Activated T-cell treated with anti-CD3 and anti-CD28 coated beads, Interleukin-2, amount 50 U/mL, for 72 hours (primary cell): ENCODE measurements around the gene SMARCD1. TPM values are rescaled to one million over a fixed set of nuclear protein-coding genes. Genes with fewer than 3 reads are reported as not detected.
A peak's percentile ranks its signal among the peaks of the same experiment; 100 is the strongest.

Experiments used
- ATAC-seq, 2 donors: fragments of 150-1000 bp; cut with Tn5 transposase; replicated peaks in 1 of 2; 2 replicates each; pipeline ENCODE4 v1.10.0; 2021; ENCODE audit warnings: moderate library complexity in 2 of 2, mild to moderate bottlenecking in 1 of 2
- DNase-seq, 2 donors: peaks; one replicate each; pipeline ENCODE4 v3.0.0; 2021 to 2022; ENCODE audit warnings: mixed read lengths in 1 of 2
- H3K27ac Mint-ChIP-seq: one replicate; pipeline ENCODE4 v1.8.0; 2022; ENCODE audit warnings: mild to moderate bottlenecking, moderate library complexity, mixed read lengths
- H3K27me3 Mint-ChIP-seq: one replicate; pipeline ENCODE4 v1.8.0; 2022; ENCODE audit warnings: low read depth, mixed read lengths
- H3K36me3 Mint-ChIP-seq, 2 donors: one replicate each; pipeline ENCODE4 v1.8.0; 2022; ENCODE audit warnings: mixed read lengths in 2 of 2, mild to moderate bottlenecking in 1 of 2; ENCODE audit not compliant: insufficient read depth in 2 of 2
- H3K4me1 Mint-ChIP-seq: one replicate; pipeline ENCODE4 v1.8.0; 2022; ENCODE audit warnings: low read depth, mixed read lengths
- H3K4me3 Mint-ChIP-seq, 2 donors: one replicate each; pipeline ENCODE4 v1.8.0; 2022; ENCODE audit warnings: mild to moderate bottlenecking in 2 of 2, mixed read lengths in 2 of 2, moderate library complexity in 2 of 2
- H3K9me3 Mint-ChIP-seq, 2 donors: one replicate each; pipeline ENCODE4 v1.8.0; 2022; ENCODE audit warnings: mixed read lengths in 2 of 2
- total RNA-seq, 2 donors: library from RNA; stranded (reverse); gene quantifications; one replicate each; pipeline ENCODE4 v1.2.3, GENCODE V29; 2022

SMARCD1 gene
- total RNA-seq, 2 donors from 2014 or later = 91.0 to 111 TPM

DNA sequence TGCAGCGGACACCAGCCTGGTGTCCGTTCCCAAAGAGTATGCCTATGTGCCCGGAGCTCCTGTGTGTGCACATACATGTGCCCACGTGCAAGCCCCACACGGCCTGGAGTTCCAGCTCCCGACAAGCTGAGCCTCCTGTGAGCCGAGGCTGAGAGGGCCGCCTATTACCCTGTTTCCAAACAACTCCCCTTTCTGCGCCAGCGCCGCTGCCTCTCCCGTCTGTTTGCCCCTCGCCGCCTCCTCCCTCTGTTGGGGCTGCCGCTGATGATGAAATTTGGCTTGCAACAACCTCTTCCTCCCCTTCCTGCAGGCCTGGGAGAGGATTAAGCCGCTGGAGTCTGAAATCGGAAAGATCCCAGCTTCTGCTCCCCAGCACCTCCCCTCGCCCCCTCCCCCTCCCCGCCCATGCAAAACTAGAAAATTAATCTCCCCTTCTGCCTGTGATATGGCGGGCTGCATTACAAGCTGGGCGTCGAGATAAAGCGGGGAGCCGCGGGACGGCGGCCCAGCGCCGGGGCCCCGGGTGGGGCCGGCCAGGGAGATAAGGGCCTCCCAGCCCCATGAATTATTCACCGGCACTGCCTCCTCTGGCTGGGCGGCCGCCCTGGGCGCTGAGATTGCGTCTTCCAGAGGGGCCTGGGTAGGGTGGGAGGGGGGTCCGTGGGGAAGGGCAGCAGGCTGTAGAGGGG is 34.6 kb upstream of the SMARCD1 start:
- Mint-ChIP-seq H3K4me3 (peak overlapping the region in 1 of 2 donors; percentile 4), H3K27me3 (peaks cover 39% of the 10 kb centered on the region), H3K36me3 (no peaks in the 10 kb centered on the region), H3K4me1 (peaks cover 9% of the 10 kb centered on the region), H3K9me3 (no peaks in the 10 kb centered on the region), H3K27ac (no peak overlapping the region)
- DNase-seq = no peak
- peak in 1 of 2 donors; percentile 32 for ATAC-seq

- peaks cover 46% of the 10 kb centered on the region for H3K27me3 Mint-ChIP-seq
- H3K4me3 Mint-ChIP-seq = no peak overlapping the region
- no peaks in the 10 kb centered on the region for H3K36me3 Mint-ChIP-seq
- no peaks in the 10 kb centered on the region for H3K9me3 Mint-ChIP-seq
- peaks cover 16% of the 10 kb centered on the region for H3K4me1 Mint-ChIP-seq
- ATAC-seq = no peak
- DNase-seq = no peak
- no peak overlapping the region for H3K27ac Mint-ChIP-seq
These were observed 33.9 kb upstream of the SMARCD1 start for GRCh38 chr12:50051101-50051806.

- Mint-ChIP-seq H3K36me3 (peaks cover 0 to 3% of the 10 kb centered on the region in 2 donors), H3K27ac (no peak overlapping the region), H3K9me3 (no peaks in the 10 kb centered on the region), H3K4me3 (no peak overlapping the region), H3K4me1 (peaks cover 26% of the 10 kb centered on the region), H3K27me3 (peaks cover 56% of the 10 kb centered on the region)
- DNase-seq (no peak), ATAC-seq (no peak)
These were observed 32.6 kb upstream of the SMARCD1 start for GRCh38 chr12:50052544-50052943.

DNA sequence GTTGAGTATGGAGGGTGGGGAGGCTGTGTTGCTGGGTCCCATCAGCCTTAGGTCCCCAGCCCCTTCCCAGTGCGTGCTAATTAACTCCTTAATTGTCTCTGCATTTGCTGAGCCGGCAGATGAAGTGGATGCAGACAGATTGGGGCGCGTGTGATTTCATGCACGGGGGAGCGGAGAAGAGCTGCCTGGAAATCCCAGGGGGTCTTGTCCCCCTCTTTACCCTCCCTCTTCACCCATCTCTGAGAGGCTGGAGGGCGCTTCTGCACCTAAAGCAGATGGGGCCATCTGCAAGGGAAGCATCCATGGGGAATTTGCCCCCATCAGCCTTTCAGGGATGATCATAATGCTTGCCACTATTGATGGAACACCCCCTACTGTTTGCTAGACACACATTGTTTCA is 32.2 kb upstream of the SMARCD1 start:
- peaks cover 0 to 3% of the 10 kb centered on the region in 2 donors for H3K36me3 Mint-ChIP-seq
- H3K9me3 Mint-ChIP-seq = no peaks in the 10 kb centered on the region
- no peak overlapping the region for H3K27ac Mint-ChIP-seq
- peaks cover 56% of the 10 kb centered on the region for H3K27me3 Mint-ChIP-seq
- ATAC-seq (no peak), DNase-seq (no peak)
- peaks cover 26% of the 10 kb centered on the region for H3K4me1 Mint-ChIP-seq
- no peak overlapping the region for H3K4me3 Mint-ChIP-seq

DNA sequence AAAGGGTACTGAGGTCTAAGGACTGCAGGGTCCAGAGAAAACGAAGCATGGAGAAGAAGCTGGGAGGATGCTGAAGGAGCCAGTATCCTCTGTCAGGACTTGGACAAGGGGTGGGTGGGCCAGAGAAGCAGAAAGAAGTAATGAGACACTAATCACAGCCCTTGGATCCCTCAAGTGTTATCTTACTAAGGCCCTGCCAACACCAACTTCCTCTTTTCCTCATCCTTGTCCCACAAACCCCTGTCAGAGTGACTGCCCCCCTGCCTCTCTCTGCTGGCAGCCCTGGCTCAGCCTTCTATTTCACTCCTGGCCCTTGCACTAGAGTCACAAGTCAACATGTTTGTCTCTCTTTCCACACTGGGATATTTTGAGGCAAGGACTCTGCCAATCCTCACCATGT is 31.6 kb upstream of the SMARCD1 start:
- Mint-ChIP-seq H3K27me3 (peaks cover 56% of the 10 kb centered on the region), H3K36me3 (peaks cover 0 to 3% of the 10 kb centered on the region in 2 donors), H3K27ac (no peak overlapping the region), H3K4me1 (peaks cover 31% of the 10 kb centered on the region), H3K9me3 (no peaks in the 10 kb centered on the region), H3K4me3 (no peak overlapping the region)
- no peak for DNase-seq
- ATAC-seq = no peak

DNA sequence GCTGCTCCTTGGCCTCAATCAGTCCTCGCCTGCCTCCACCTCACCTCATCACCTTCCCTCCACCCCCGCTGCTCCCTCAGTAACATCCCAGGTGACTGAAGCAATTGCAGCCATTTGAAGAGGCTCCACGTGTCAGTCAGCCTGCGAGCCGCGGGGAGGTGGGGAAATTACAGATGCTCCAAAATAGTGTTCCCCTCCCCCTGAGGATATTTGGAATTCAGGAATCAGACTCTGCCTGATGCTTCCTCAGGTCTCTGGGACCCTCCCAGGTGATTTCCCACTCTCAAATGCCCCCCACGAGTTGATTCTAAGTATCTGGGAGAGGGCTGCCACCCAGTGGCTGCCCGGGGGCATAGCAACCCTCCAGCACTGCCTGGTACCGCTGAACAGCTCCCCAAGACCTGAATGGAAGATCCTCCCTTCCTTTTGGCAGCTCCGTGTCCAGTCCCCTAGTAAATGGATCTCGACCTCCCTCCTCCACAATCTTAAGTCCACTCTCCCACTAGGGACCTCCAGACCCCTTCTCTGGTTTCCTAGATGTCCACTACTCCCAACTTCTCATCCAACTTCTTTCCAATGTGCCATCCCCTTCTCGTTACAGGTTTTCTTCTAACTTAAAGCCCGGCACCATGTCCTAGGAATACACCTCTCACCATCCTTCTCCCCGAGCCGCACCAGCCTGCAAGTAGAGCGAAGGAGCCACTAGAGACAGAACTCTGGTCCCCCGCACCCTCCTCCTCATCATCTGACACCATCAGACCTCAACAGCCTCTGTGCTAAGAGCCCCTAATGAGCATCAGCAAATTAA is 29.1 kb upstream of the SMARCD1 start:
- no peaks in the 10 kb centered on the region for H3K9me3 Mint-ChIP-seq
- ATAC-seq (peak; percentile 24 to 34), DNase-seq (peak; percentile 62 to 69)
- peaks cover under 1 to 3% of the 10 kb centered on the region in 2 donors for H3K36me3 Mint-ChIP-seq
- H3K27me3 Mint-ChIP-seq = peaks cover 37% of the 10 kb centered on the region
- H3K27ac Mint-ChIP-seq = no peak overlapping the region
- H3K4me1 Mint-ChIP-seq = peaks cover 48% of the 10 kb centered on the region
- H3K4me3 Mint-ChIP-seq = peak overlapping the region; percentile 80 to 87

GRCh38 chr12:50056639-50056976 is 28.5 kb upstream of the SMARCD1 start:
- Mint-ChIP-seq H3K27me3 (peaks cover 33% of the 10 kb centered on the region), H3K4me3 (peak overlapping the region; percentile 80 to 87), H3K36me3 (peaks cover 2 to 3% of the 10 kb centered on the region in 2 donors), H3K9me3 (no peaks in the 10 kb centered on the region), H3K4me1 (peaks cover 50% of the 10 kb centered on the region), H3K27ac (no peak overlapping the region)
- no peak for DNase-seq
- no peak for ATAC-seq

- DNase-seq = peak; percentile 59 to 66
- peaks cover 50% of the 10 kb centered on the region for H3K4me1 Mint-ChIP-seq
These were observed 27.9 kb upstream of the SMARCD1 start, which contains the start of gene ASIC1 for GRCh38 chr12:50057000-50057841. Gene ASIC1 (plus strand): TSS chr12:50057596. CDS start chr12:50058767, 1,171 bp downstream.

DNA sequence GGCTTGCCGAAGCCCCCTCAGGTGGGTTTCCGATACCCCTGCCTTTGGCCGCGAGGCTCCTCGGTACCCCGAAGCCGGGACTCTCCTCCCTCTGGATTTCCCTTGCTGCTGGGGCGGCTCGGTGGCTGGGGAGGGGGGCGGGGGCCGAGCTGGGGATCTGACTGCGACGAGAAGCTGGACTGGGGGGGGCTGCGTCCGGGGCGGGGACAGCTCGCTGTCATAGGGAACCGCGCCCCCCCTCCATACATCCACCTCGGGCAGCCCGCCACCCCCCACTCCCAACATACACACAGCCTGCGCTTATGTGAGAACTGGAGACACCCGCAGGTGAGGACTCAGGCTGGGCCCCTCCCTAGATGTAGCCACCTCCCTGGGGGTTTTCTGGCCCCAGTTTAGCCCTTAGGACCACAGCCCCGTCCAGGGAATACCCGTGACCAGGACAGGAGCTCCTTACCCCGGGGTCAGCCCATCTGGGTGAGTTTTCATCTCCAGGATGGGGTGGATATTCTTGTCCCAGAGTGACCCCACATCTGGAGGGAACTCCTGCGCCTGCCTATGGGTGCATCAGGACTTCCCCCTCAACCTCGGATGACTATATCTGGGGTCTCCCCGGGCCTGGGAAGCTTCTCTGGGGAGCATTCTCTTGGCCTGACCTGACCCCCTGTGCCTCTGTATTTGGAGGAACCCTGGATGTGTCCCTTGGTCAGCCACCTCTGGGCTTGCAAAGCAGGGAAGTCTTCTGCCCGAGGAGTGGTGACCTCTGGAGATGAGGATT is 27.1 kb upstream of the SMARCD1 start:
- peaks cover 2 to 3% of the 10 kb centered on the region in 2 donors for H3K36me3 Mint-ChIP-seq
- peak in 1 of 2 donors; percentile 26 for DNase-seq
- H3K4me1 Mint-ChIP-seq = peaks cover 50% of the 10 kb centered on the region
- no peaks in the 10 kb centered on the region for H3K9me3 Mint-ChIP-seq
- no peak for ATAC-seq
- peak overlapping the region; percentile 65 to 72 for H3K4me3 Mint-ChIP-seq
- peaks cover 18% of the 10 kb centered on the region for H3K27me3 Mint-ChIP-seq
- H3K27ac Mint-ChIP-seq = no peak overlapping the region

More at GRCh38 chr12:50057000-50057841, 27.9 kb upstream of the SMARCD1 start, which contains the start of gene ASIC1:
- peak; percentile 60 to 61 for ATAC-seq
- H3K36me3 Mint-ChIP-seq = peaks cover 2 to 3% of the 10 kb centered on the region in 2 donors
- peaks cover 26% of the 10 kb centered on the region for H3K27me3 Mint-ChIP-seq
- H3K9me3 Mint-ChIP-seq = no peaks in the 10 kb centered on the region
- no peak within 1 kb of the TSS for H3K27ac Mint-ChIP-seq
- H3K4me3 Mint-ChIP-seq = peak within 1 kb of the TSS; percentile 80 to 87

GRCh38 chr12:50058743-50059312 is 26.3 kb upstream of the SMARCD1 start:
- peak in 1 of 2 donors; percentile 40 for DNase-seq
- peak; percentile 6 to 23 for ATAC-seq
- Mint-ChIP-seq H3K4me3 (peak overlapping the region; percentile 65 to 72), H3K27ac (no peak overlapping the region), H3K27me3 (peaks cover 16% of the 10 kb centered on the region), H3K4me1 (peaks cover 50% of the 10 kb centered on the region), H3K36me3 (peaks cover 2 to 3% of the 10 kb centered on the region in 2 donors), H3K9me3 (no peaks in the 10 kb centered on the region)

GRCh38 chr12:50059440-50060119 is 25.6 kb upstream of the SMARCD1 start:
- Mint-ChIP-seq H3K27ac (peak overlapping the region; percentile 27), H3K27me3 (peaks cover 16% of the 10 kb centered on the region), H3K9me3 (no peaks in the 10 kb centered on the region), H3K36me3 (peaks cover 2 to 3% of the 10 kb centered on the region in 2 donors), H3K4me1 (peaks cover 50% of the 10 kb centered on the region), H3K4me3 (peak overlapping the region; percentile 72 to 73)
- peak; percentile 69 to 90 for DNase-seq
- peak; percentile 79 to 83 for ATAC-seq
